ENCODE measurements around the gene ZNF165.

DNA sequence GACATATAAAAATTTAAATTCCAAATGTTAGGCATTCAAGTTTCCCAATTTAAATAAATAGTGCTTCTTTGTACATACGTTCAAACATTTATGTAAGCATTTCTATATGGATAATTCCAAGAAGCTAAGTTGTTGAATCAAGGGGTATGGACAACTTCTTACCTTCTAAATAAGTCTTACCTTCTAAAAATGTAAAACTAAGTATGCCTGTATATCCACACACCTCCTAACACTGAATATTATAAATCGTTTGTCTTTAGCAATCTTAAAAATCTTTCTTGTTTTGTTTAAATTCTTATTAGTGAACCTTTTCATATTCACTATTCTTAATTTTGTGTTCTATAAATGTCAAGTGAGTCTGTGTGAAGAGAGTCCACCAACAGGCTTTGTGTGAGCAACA lies 41.5 kb downstream of the ZNF165 start:
- no peak for TF ChIP-seq CTCF (IDR thresholded peaks at IDR 0.05; ENCODE audit: poor library complexity)
- no peak for TF ChIP-seq EZH2phosphoT487 (IDR thresholded peaks at IDR 0.05; ENCODE audit: low read depth, severe bottlenecking, unreplicated experiment)
